Measurements from ENCODE around the gene RAPGEF4.
"Not testable (repeated sequence)": the region's sequence is repeated elsewhere in the genome, so short reads cannot be mapped to it uniquely, and the experiment has no call there.

RAPGEF4 gene

GRCh38 chr2:172775319-172775718 is 39.7 kb downstream of the RAPGEF4 start:
- DNase-seq, result no peak

GRCh38 chr2:172777431-172777830 is 41.8 kb downstream of the RAPGEF4 start:
- DNase-seq, result no peak

- no peak for DNase-seq
These were observed 47.0 kb downstream of the RAPGEF4 start for GRCh38 chr2:172782506-172783164.

GRCh38 chr2:172783165-172783898 is 47.7 kb downstream of the RAPGEF4 start:
- DNase-seq, result no peak

- DNase-seq, result no peak
These were observed 53.2 kb downstream of the RAPGEF4 start for GRCh38 chr2:172788871-172789270.

- DNase-seq, result no peak
These were observed 54.8 kb downstream of the RAPGEF4 start for GRCh38 chr2:172790404-172790803.

- DNase-seq, result no peak
These were observed 56.3 kb downstream of the RAPGEF4 start for GRCh38 chr2:172791953-172792352.

- no peak for DNase-seq
These were observed 57.1 kb downstream of the RAPGEF4 start for GRCh38 chr2:172792711-172793110.

- DNase-seq, result not testable (repeated sequence)
These were observed 67.7 kb downstream of the RAPGEF4 start for GRCh38 chr2:172803308-172803707.

GRCh38 chr2:172804423-172804822 is 68.8 kb downstream of the RAPGEF4 start:
- no peak for DNase-seq

GRCh38 chr2:172806493-172806892 is 70.8 kb downstream of the RAPGEF4 start:
- peak in 1 of 2 donors; percentile 34 for DNase-seq

GRCh38 chr2:172806996-172807395 is 71.4 kb downstream of the RAPGEF4 start:
- DNase-seq, result no peak

GRCh38 chr2:172808156-172808555 is 72.5 kb downstream of the RAPGEF4 start:
- no peak for DNase-seq

- DNase-seq, result peak in 1 of 2 donors; percentile 4
These were observed 75.4 kb downstream of the RAPGEF4 start for GRCh38 chr2:172811027-172811426.

- DNase-seq, result no peak
These were observed 76.6 kb downstream of the RAPGEF4 start for GRCh38 chr2:172812158-172812744.

GRCh38 chr2:172813314-172813888 is 77.8 kb downstream of the RAPGEF4 start:
- no peak for DNase-seq

GRCh38 chr2:172817411-172817810 is 81.8 kb downstream of the RAPGEF4 start:
- no peak for DNase-seq

GRCh38 chr2:172819943-172820342 is 84.3 kb downstream of the RAPGEF4 start:
- no peak for DNase-seq

GRCh38 chr2:172821370-172822338 is 86.0 kb downstream of the RAPGEF4 start:
- no peak for DNase-seq

- DNase-seq, result no peak
These were observed 86.9 kb downstream of the RAPGEF4 start for GRCh38 chr2:172822585-172822984.

- DNase-seq, result no peak
These were observed 87.7 kb downstream of the RAPGEF4 start for GRCh38 chr2:172823261-172823850.

GRCh38 chr2:172826522-172826921 is 90.9 kb downstream of the RAPGEF4 start:
- no peak for DNase-seq

Measured in CD4-positive, alpha-beta T cell treated with Interferon alpha-2 for 1 hour (primary cell).